Adrenal gland (tissue), 12 donors: Measurements from ENCODE around the gene TSSK2. TPM values are rescaled to one million over a fixed set of nuclear protein-coding genes. Genes with fewer than 3 reads are reported as not detected.

ENCODE experiments used
- DNase-seq, 7 donors: peaks; one replicate each; pipeline ENCODE4 v3.0.0-alpha.2; 2019 to 2020
- H3K27ac ChIP-seq, 5 donors: fragments of 200-600 bp; sonication (generic) in 4 of 5; 1 replicate in 3 of 5; 2 replicates in 2 of 5; pipeline versions ENCODE4 v1.5.1 to v1.8.0; 2016 to 2020; ENCODE audit warnings: mild to moderate bottlenecking in 1 of 5
- H3K27me3 ChIP-seq: fragments of 200-600 bp; 2 replicates; pipeline ENCODE4 v1.8.0; 2021
- H3K36me3 ChIP-seq, 2 donors: fragments of 200-600 bp; replicated peaks in 1 of 2; 1 replicate in 1 of 2; 2 replicates in 1 of 2; pipeline versions ENCODE4 v1.5.1 to v1.8.0; 2018 to 2022
- H3K4me1 ChIP-seq, 2 donors: fragments of 200-600 bp; replicated peaks in 1 of 2; 1 replicate in 1 of 2; 2 replicates in 1 of 2; pipeline versions ENCODE4 v1.5.1 to v1.8.0; 2018 to 2021
- H3K4me3 ChIP-seq, 4 donors: fragments of 200-600 bp; sonication (generic) in 3 of 4; one replicate each; pipeline ENCODE4 v1.5.1; 2016 to 2018
- H3K9me3 ChIP-seq, 3 donors: fragments of 200-600 bp; sonication (generic) in 1 of 3; replicated peaks in 1 of 3; 1 replicate in 2 of 3; 2 replicates in 1 of 3; pipeline versions ENCODE4 v1.5.1 to v1.8.0; 2016 to 2021
- CTCF ChIP-seq, 6 experiments: fragments of 450-650 bp in 4 of 6; fragments of 200-600 bp in 2 of 6; sonication (generic) in 1 of 6; IDR thresholded peaks; 1 replicate in 5 of 6; 2 replicates in 1 of 6; pipeline versions ENCODE4 v1.5.1 to v1.8.0; 2016 to 2021; ENCODE audit warnings: antibody characterized with exemption in 6 of 6, mild to moderate bottlenecking in 2 of 6, moderate library complexity in 1 of 6
- POLR2A ChIP-seq, 2 donors: fragments of 450-650 bp; IDR thresholded peaks; one replicate each; pipeline ENCODE4 v1.6.1; 2017; ENCODE audit warnings: antibody characterized with exemption in 2 of 2, mild to moderate bottlenecking in 2 of 2, moderate library complexity in 1 of 2
- WGBS, 4 donors: extraction: QIAGEN DNeasy Blood & Tissue Kit in 2 of 4; methylation state at CpG; one replicate each; pipeline versions ENCODE4 v1.1.5 to v1.1.7; 2013 to 2017; 5-methylcytosine and 5-hydroxymethylcytosine counted together
- intact Hi-C, 2 donors: fragments of 100-400 bp; cut with DNase I; formaldehyde crosslinking; loops; one replicate each; pipeline versions ENCODE4 v1.14.1 to v1.15.0; 2022 to 2023
- polyA plus RNA-seq, 3 donors: library from polyadenylated mRNA; stranded (reverse); fragments of 200-250 nt in 2 of 3; fragments of 350-450 nt in 1 of 3; fragmentation: Illumina TruSeq in 1 of 3; extraction: RNeasy Lipid Tissue Mini Kit (QIAGEN cat#74804) in 1 of 3; gene quantifications; one replicate each; pipeline ENCODE4 v1.2.3, GENCODE V29; 2013 to 2014
- total RNA-seq, 9 donors: library from RNA; depleted of rRNA in 4 of 9; stranded (reverse); fragments of >200 nt in 4 of 9; fragments of 120-200 nt in 1 of 9; fragmentation: NEBNext Ultra II Directional in 1 of 9; extraction: Animal tissue kit (Norgen Biotek cat#: 25700) in 1 of 9; gene quantifications; one replicate each; pipeline versions ENCODE4 v1.1.0 to v1.2.4, GENCODE V29; 2013 to 2023
- donor health status: healthy with polysubstance abuse.
- donor health status: Bipolar disorder and iron deficiency.
- donor health status: DM: yes; HTN: yes; CAD: no.
- donor health status: DM: no; HTN: no; CAD: no.
- donor health status: DM: no; HTN: no; CAD: no.
- donor health status: DM: yes; HTN: yes; CAD: no.

Gene TSSK2
- total and polyA plus RNA-seq, 12 donors: 0.06 to 0.32 TPM; not detected in 10

GRCh38 chr22:19180740-19181410 lies 49.8 kb downstream of the TSSK2 start:
- Histone ChIP-seq H3K4me1 (peaks cover 13 to 20% of the 10 kb centered on the region in 2 donors), H3K4me3 (no peak overlapping the region), H3K27me3 (no peaks in the 10 kb centered on the region), H3K9me3 (no peaks in the 10 kb centered on the region), H3K27ac (no peak overlapping the region), H3K36me3 (peaks cover 0 to 1% of the 10 kb centered on the region in 2 donors)
- TF ChIP-seq CTCF (IDR thresholded peaks at IDR 0.05): no peak
- DNase-seq: no peak
- intact Hi-C loops: loop anchor here (10.0 kb wide), 2 partner anchors 114 to 204 kb away; partner anchors contain the start of gene CLTCL1 (in 1 of the 2)
- WGBS, 4 donors: 90 to 94% (median 92%) methylated on average over 6 to 11 of the region's 11 CpGs

- Histone ChIP-seq H3K4me3 (no peak overlapping the region), H3K36me3 (no peaks in the 10 kb centered on the region), H3K4me1 (peaks cover 13 to 18% of the 10 kb centered on the region in 2 donors), H3K27ac (no peak overlapping the region), H3K9me3 (no peaks in the 10 kb centered on the region), H3K27me3 (no peaks in the 10 kb centered on the region)
- TF ChIP-seq CTCF (IDR thresholded peaks at IDR 0.05) (no peak), POLR2A (IDR thresholded peaks at IDR 0.05) (no peak)
- 55 to 73% (median 63%) methylated on average over 7 to 12 of the region's 12 CpGs for WGBS, 4 donors
- intact Hi-C loops: loop anchor here (10.0 kb wide), 2 partner anchors 113 to 203 kb away; partner anchors contain the start of gene CLTCL1 (in 1 of the 2)
- no peak for DNase-seq
Observed at GRCh38 chr22:19181786-19182471, 50.8 kb downstream of the TSSK2 start.

Other genes with a start within 250 kb of the TSSK2 start
- gene DGCR6, start 225.0 kb upstream of the TSSK2 start, total RNA-seq: 10 to 100 TPM in 1 of 9 donors, 1 to 10 TPM in 7, under 1 TPM in 1; 0.81 to 12.7 (median 2.5) TPM
- 1 to 10 TPM; 1.7 to 4.5 (median 3.9) TPM for gene DGCR6, start 225.0 kb upstream of the TSSK2 start, polyA plus RNA-seq
- gene PRODH, start 195.0 kb upstream of the TSSK2 start, total RNA-seq: 1 to 10 TPM in 2 of 9 donors, under 1 TPM in 4, not detected in 3; 0.28 to 2.7 (median 0.71) TPM
- 1 to 10 TPM in 2 of 3 donors, not detected in 1; 1.2 to 1.7 TPM for gene PRODH, start 195.0 kb upstream of the TSSK2 start, polyA plus RNA-seq
- 10 to 100 TPM; 30.6 to 70.1 (median 63.1) TPM for gene DGCR2, start 8.9 kb upstream of the TSSK2 start, total RNA-seq
- gene DGCR2, start 8.9 kb upstream of the TSSK2 start, polyA plus RNA-seq: 10 to 100 TPM; 24.3 to 34.6 (median 29.7) TPM
- 10 to 100 TPM; 12.1 to 20.4 (median 15.7) TPM for gene ESS2, start 13.3 kb downstream of the TSSK2 start, total RNA-seq
- 10 to 100 TPM in 2 of 3 donors, 1 to 10 TPM in 1; 4.2 to 36.4 (median 35.0) TPM for gene ESS2, start 13.3 kb downstream of the TSSK2 start, polyA plus RNA-seq
- not detected for gene GSC2, start 19.0 kb downstream of the TSSK2 start, total RNA-seq
- not detected for gene GSC2, start 19.0 kb downstream of the TSSK2 start, polyA plus RNA-seq
- gene SLC25A1, start 47.4 kb downstream of the TSSK2 start, total RNA-seq: 100 to 1,000 TPM in 7 of 9 donors, 10 to 100 TPM in 2; 99.0 to 170 (median 130) TPM
- gene SLC25A1, start 47.4 kb downstream of the TSSK2 start, polyA plus RNA-seq: 10 to 100 TPM; 59.2 to 89.9 (median 71.1) TPM
- 10 to 100 TPM; 13.0 to 62.8 (median 15.4) TPM for gene CLTCL1, start 160.4 kb downstream of the TSSK2 start, total RNA-seq
- gene CLTCL1, start 160.4 kb downstream of the TSSK2 start, polyA plus RNA-seq: 10 to 100 TPM; 26.9 to 39.5 (median 28.6) TPM